HepG2 (cell line): ENCODE measurements around the gene CTSZ. TPM values are rescaled to one million over a fixed set of nuclear protein-coding genes. Genes with fewer than 3 reads are reported as not detected.
A peak's percentile ranks its signal among the peaks of the same experiment; 100 is the strongest.

ENCODE experiments used
- ETV5 ChIP-seq: IDR thresholded peaks from 2 replicates; pipeline ENCODE4 v1.6.1; 2018; ENCODE audit warnings: missing biosample characterization, missing genetic modification reagents, inconsistent platforms, borderline replicate concordance
- HNF1B ChIP-seq: sonication (generic); formaldehyde crosslinking; IDR thresholded peaks from 2 replicates; pipeline ENCODE4 v1.5.1; 2020; ENCODE audit warnings: mild to moderate bottlenecking, moderate library complexity, missing genetic modification reagents
- MLLT10 ChIP-seq: sonication (generic); formaldehyde crosslinking; IDR thresholded peaks from 2 replicates; pipeline ENCODE4 v1.4.0; 2020; ENCODE audit warnings: missing genetic modification reagents
- ZNF292 ChIP-seq: sonication (generic); formaldehyde crosslinking; IDR thresholded peaks from 2 replicates; pipeline ENCODE4 v1.8.1; 2022; ENCODE audit warnings: mild to moderate bottlenecking, low read depth, missing genetic modification reagents, borderline replicate concordance
- ZNF572 ChIP-seq: sonication (generic); formaldehyde crosslinking; IDR thresholded peaks from 2 replicates; pipeline ENCODE4 v1.5.1; 2020; ENCODE audit warnings: mild to moderate bottlenecking, missing genetic modification reagents
- ZNF616 ChIP-seq: sonication (generic); formaldehyde crosslinking; IDR thresholded peaks from 2 replicates; pipeline ENCODE4 v1.5.0; 2020; ENCODE audit warnings: low read depth, mild to moderate bottlenecking, missing genetic modification reagents
- ZNF687 ChIP-seq: sonication (generic); formaldehyde crosslinking; IDR thresholded peaks from 2 replicates; pipeline ENCODE4 v1.5.1; 2020; ENCODE audit warnings: mild to moderate bottlenecking, missing genetic modification reagents, moderate library complexity
- ZNF747 ChIP-seq: sonication (generic); formaldehyde crosslinking; IDR thresholded peaks from 2 replicates; pipeline ENCODE4 v1.8.1; 2023; ENCODE audit warnings: missing genetic modification reagents, mild to moderate bottlenecking, borderline replicate concordance
- ZSCAN31 ChIP-seq: sonication (generic); formaldehyde crosslinking; IDR thresholded peaks from 2 replicates; pipeline ENCODE4 v1.5.0; 2020; ENCODE audit warnings: low read depth, mild to moderate bottlenecking, missing genetic modification reagents
- polyA plus RNA-seq, 8 experiments: library from polyadenylated mRNA; depleted of rRNA in 3 of 8; stranded (reverse) in 7 of 8; unstranded in 1 of 8; fragments of >200 nt; fragmentation: Illumina TruSeq in 4 of 8; extraction: Trizol in 4 of 8; gene quantifications; 2 replicates each; pipeline versions ENCODE4 v1.2.1 to v1.2.3, GENCODE V29; 2011 to 2016; ENCODE audit warnings: low read depth in 4 of 8, missing spikeins in 1 of 8, mixed read lengths in 1 of 8; ENCODE audit not compliant: insufficient read depth in 1 of 8
- total RNA-seq, 5 experiments: library from RNA; depleted of rRNA; stranded (reverse); fragments of >200 nt; fragmentation: Illumina TruSeq; extraction: Trizol; gene quantifications; 2 replicates each; pipeline ENCODE4 v1.2.3, GENCODE V29; 2016; ENCODE audit warnings: low read depth in 1 of 5

CTSZ gene
- total and polyA plus RNA-seq, 2 of the 13 experiments (the other 11 are each of a cell fraction or from before 2014, with no cell fraction given): 0.33 TPM; not detected in 1

- peak; percentile 10; the same call in 1 of the 2 replicates for TF ChIP-seq ZNF747 (CRISPR knock-in tag)
- TF ChIP-seq ZNF687 (CRISPR knock-in tag): peak; percentile 73; the same call in 1 of the 2 replicates
- no peak for TF ChIP-seq MLLT10
- no peak for TF ChIP-seq ZNF616 (CRISPR knock-in tag)
- TF ChIP-seq ZSCAN31 (CRISPR knock-in tag): no peak
- TF ChIP-seq ZNF292 (CRISPR knock-in tag): 0 out of 2 replicates have a peak, but pooled peaks have one; percentile 9
- peak; percentile 66; the same call in 1 of the 2 replicates for TF ChIP-seq ZNF572
- TF ChIP-seq ETV5 (CRISPR knock-in tag): 0 out of 2 replicates have a peak, but pooled peaks have one; percentile 1
- 0 out of 2 replicates have a peak, but pooled peaks have one; percentile 8 for TF ChIP-seq HNF1B (CRISPR knock-in tag)
These were observed 6.2 kb upstream of the CTSZ start (continued) for GRCh38 chr20:59013031-59013951.
